NCI-H1417 (cell line): Measurements from ENCODE around the gene VOPP1.
"Not testable (repeated sequence)": the region's sequence is repeated elsewhere in the genome, so short reads cannot be mapped to it uniquely, and the experiment has no call there.

Experiments
- DNase-seq, 3 experiments: peaks; one replicate each; lab custom pipeline; 2025; lab: John Stamatoyannopoulos, UW

The VOPP1 gene

GRCh38 chr7:55510206-55510605 is 62.1 kb downstream of the VOPP1 start:
- DNase-seq: not testable (repeated sequence)

DNA sequence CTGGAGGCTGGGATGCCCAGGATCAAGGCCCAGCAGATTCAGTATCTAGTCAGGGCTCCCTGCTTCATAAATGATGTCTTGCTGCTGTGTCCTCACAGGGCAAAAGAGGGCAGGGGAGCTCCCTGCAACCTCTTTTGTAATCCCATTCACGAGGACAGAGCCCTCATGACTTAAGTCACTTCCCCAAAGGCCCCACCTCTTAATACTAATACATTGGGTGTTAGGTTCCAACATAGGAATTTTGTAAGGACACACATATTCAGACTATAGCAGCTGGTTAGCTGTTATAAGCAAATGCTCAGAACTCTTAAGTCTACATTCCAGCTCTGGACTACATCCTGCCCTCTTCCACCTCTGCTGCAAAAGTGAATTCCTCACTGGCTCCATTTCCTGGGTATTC is 63.0 kb downstream of the VOPP1 start:
- no peak for DNase-seq

- DNase-seq: no peak
Observed at GRCh38 chr7:55508221-55509011, 63.9 kb downstream of the VOPP1 start.

- DNase-seq: no peak
Observed at GRCh38 chr7:55507743-55508142, 64.6 kb downstream of the VOPP1 start.

DNA sequence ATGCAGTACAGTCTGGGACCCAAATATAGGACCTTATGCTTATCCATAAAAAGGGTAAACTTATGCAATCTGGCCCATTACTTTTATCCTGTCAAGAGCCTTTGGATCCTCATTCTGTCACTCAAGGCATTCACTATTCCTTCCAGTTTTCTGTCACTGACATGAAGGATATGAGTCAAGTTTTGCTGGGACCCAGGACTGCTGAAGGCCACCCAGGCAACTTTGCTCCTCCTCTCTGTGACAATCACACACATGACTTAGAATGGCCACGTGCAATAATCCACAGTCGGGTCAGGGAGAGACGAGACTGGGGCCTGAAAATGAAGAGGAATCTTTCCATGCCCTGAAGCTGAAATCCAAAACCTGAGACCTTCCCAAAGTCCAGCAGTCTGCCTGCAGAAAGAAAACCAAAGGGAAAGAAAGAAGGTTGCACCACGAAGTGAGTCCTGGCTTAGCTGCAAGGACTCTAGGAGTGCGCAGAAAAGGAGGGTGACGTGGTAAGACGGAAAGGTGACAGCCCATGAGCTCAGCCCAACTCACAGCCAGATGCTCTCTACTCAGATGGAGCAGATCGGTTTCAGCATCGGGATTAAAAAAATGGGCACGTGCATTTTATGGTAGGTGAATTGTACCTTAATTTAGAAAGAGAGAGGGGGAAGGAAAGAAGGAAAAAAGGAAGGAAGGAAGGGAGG is 67.2 kb downstream of the VOPP1 start:
- no peak for DNase-seq

DNA sequence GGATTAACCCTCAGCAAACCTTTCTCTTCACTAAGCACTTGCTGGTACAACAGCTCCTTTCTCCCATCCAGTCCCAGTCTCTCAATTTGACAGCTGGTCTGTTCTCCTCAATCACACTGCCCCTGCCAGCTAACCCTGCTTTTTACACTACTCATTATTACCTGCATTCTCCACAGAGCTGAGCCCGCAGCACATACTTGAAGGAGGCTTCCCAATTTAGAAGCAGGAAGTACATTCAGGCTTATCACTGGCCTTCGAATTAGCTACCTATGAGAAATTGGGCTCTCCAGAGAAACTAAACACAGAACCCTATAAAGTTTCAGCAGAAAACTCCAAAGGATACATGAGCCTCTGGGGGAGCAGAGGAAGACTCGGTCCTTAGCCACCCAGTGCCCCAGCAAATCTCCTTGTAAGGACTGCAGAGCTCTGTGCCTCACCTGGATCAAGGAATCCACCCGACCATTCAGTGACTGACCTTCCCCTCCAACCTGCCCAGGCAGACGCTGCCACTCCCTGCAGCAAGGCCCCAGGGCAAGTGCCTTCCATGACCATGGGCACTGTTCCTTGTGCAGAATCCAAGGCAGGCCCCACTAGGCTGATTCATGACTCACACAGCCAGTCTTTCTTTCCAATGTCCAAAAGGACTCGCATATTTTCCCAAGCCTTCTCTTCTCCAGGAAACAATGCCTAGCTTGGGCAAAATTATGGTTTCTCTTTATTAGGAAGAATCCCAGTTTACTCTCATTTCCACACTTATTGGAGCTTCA is 68.0 kb downstream of the VOPP1 start:
- peak in 2 of 3 experiments; percentile 22 to 64 for DNase-seq

- DNase-seq: peak in 2 of 3 experiments; percentile 81 to 96
Observed at GRCh38 chr7:55502858-55503440, 69.4 kb downstream of the VOPP1 start.

DNA sequence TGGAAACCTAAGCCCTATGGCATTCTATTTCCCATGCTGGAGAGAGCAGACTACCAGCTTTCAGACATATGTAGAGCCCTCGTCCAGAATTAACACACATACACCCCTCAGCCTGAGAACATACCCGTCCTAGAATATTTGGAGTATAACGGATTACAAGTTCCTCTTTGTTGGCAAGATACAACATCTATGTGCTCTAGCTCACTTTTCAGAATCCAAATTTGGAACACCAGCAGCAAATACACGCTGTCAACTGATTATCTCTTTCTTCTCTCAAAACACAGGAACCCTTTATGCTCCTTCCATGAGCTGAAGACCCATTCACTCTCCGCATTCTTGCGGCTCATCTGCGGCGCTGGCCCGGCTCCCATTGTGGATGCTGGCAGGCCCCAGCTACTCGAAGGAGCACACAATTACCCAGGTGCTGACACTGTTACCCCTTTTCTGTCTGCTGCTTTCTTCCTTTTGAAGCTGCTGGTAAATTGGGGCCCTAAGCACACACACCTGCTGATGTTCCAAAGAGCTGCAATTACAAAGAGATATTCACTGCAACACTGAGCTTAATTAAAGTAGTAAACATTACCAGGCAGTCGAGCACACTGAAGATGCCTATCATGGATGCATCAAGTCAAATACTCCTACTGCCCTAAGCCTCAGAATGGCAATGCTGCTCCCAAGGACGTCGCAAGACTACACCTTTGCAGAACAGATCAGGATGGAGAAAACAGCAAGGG is 70.0 kb downstream of the VOPP1 start:
- peak; percentile 11 to 93 (median 80) for DNase-seq

DNA sequence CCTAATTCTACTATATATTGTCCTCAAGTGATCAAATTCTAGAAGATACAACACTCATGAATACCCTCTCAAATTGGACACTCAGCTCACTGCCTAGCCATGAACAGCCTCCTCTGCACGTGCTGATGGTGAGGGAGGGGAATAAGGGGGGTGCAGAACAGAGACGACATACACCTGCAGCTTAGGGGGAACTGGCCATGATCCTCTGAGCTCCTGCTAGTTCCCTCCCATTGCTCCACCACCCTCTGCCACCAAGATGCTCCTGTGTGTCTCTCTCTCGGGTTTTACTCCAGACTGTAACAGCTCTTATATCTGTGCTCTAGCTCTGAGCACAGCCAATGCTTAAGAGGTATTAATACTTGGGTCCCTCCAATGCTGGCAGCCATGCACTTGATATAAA is 70.7 kb downstream of the VOPP1 start:
- peak in 2 of 3 experiments; percentile 21 to 53 for DNase-seq

GRCh38 chr7:55500117-55500756 is 72.1 kb downstream of the VOPP1 start:
- DNase-seq: no peak

DNA sequence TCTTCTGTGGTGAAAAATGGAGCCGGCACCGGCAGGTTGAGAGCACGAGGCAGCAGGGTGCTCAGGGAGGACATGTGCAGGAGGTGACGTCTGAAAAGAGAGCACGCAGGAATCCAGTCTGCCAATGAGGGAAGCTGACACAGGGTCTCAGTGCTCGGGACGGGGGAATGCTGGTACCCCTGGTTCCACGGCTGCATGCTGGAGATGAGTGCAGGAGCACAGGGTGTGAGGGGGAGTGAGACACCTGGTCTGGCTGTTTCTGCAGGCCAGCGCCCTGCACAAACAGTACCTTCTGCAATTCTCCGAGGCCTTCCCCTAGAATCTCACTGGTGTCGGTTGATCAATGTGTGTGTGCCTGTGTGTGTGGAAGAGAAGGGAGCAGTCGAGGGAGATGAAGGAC is 72.7 kb downstream of the VOPP1 start:
- DNase-seq: no peak

GRCh38 chr7:55498770-55499169 is 73.5 kb downstream of the VOPP1 start:
- DNase-seq: no peak

DNA sequence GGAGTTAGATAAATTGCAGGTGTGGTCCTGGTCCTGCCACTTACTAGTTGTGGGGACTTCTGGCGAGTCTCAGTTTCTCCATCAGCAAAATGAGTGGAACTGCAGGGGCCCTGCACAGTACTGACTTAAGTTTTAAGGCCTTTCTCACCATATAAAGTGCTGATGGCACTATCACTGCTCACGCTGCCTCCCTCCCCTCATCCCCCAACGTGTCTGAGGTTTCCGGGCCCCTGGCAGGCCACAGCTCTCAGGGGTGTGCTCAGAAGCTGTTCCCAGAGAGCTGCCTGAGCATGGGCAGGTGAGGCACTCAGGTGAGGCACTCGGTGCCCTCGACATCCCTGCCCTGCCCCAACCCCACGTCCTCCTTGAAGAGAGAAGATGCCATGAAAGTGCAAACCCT is 74.2 kb downstream of the VOPP1 start:
- no peak for DNase-seq

DNA sequence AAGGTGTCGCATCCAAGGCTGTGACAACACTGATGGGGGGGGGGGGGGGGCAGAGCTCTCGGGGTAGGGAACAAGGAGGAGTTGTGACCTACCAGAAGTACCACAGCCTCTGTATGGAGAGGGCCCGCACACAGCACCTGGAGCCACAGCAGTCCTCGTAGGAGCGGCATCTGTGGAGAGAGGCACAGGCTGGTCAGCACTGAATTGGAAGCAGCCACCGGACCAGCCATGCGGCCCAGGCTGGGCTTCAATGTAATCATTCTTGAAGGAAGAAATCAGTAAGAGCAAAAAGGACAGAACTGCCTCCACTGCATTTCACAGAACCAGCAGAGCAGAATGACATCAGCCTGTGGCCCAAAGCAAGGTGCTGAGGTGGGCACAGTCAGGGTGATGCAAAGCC is 74.8 kb downstream of the VOPP1 start:
- DNase-seq: no peak

DNA sequence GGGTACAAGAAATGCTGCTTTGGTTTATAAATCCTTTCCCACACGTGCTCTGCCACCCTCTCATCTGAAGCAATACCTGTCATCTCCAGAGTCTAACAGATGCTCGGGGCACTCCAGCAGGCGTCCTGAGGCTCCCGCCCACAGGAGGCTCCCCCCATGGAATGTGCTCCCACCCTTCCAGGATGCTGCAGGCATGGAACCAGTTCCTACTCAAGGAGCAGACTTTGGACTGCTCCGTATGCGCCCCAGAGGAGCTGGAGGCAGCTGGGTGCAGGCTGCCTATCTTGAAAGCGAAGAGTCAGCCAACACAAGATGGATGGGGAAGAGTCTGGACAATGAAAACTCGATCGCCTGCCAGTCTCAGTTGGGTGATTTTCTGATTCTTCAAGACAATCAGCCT is 75.4 kb downstream of the VOPP1 start:
- DNase-seq: no peak

GRCh38 chr7:55494951-55495350 is 77.4 kb downstream of the VOPP1 start:
- DNase-seq: no peak

GRCh38 chr7:55493408-55493807 is 78.9 kb downstream of the VOPP1 start:
- DNase-seq: no peak

DNA sequence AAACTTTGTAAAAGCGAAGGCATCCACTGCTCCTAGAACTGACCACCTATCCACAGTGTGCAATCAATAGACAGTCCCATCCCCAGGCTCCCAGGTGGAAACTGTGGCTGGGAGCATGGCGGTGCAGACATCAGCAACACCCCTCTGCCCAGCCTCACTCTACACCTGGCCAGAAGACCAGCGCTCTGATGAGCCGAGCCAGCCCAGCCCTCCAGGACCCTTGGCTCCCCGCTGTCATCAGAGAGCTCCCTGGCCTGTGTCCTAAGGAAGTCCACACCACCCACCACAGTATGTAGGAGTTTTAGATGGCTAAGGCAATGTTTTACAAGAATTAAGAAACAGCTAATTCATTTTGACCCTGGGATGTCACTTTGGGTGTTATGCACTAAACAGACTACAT is 81.0 kb downstream of the VOPP1 start:
- DNase-seq: no peak

DNA sequence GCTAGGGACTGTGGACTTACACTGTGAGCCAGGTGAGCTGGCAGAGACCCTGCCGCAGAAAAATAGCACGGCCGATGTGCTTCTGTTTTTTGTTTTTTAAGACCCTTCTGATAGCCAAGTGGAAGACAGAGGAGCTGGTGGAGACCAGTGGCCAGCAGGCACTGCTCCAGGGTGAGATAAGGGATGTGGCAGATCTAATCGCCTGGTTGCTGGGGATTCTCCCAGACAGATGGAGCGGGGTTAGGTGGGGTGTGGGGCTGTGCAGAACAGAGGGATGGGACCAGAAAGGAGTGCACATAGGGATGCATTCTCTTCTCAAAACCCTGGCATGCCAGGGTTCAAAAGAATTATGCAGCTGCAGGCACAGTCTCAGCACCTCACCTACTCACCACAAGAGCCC is 82.2 kb downstream of the VOPP1 start:
- DNase-seq: no peak

DNA sequence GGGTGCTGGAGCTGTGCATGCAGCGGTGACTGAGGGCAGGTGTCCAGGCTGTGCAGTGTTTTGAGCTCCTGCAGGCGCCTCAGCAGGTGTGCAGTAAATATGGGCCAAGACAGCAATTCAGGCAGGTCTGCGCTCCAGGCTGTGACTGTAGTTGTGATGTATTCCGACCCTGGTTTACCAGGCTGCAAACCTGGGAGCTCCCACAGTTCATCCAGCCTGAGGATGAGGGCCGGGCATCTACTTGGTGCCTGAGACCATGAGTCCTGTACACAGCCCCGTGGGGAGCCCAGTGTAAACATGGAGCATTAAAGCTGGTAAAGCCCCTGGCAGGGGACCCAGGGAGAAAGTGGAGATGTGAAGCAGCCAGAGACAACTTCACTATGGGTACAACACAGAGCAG is 82.8 kb downstream of the VOPP1 start:
- peak in 2 of 3 experiments; percentile 46 to 83 for DNase-seq

- peak in 1 of 3 experiments; percentile 40 for DNase-seq
Observed at GRCh38 chr7:55488804-55489340, 83.4 kb downstream of the VOPP1 start.
